Measurements from ENCODE around the gene COL21A1.
"Not testable (repeated sequence)": the region's sequence is repeated elsewhere in the genome, so short reads cannot be mapped to it uniquely, and the experiment has no call there.

COL21A1 gene

GRCh38 chr6:56246881-56247653 lies at the start of gene COL21A1:
TSS of gene COL21A1 (minus strand) at chr6:56247580. CDS start at chr6:56182618, 64,962 bp downstream.
- peak; percentile 33 for DNase-seq

DNA sequence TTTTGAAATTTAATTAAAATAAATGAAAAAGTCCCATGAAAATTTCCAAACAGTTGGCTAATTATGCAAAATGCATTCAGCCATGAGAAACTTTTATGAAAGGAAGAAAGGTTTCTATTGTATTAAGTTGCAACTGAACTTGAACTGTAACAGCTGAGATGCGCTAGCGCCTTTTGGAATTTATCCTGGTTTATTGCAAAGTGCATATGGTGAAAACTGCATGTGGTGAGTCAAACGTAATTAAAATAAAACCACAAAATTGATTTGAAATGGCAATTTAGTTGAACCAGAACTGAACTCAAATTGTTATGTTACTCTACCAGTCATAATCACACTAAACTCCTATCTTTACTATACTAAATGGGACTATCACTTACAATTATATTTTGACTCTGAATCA lies 46.4 kb upstream of the COL21A1 start:
- DNase-seq = no peak

GRCh38 chr6:56292505-56293181 lies 45.3 kb upstream of the COL21A1 start:
- DNase-seq = peak; percentile 7

DNA sequence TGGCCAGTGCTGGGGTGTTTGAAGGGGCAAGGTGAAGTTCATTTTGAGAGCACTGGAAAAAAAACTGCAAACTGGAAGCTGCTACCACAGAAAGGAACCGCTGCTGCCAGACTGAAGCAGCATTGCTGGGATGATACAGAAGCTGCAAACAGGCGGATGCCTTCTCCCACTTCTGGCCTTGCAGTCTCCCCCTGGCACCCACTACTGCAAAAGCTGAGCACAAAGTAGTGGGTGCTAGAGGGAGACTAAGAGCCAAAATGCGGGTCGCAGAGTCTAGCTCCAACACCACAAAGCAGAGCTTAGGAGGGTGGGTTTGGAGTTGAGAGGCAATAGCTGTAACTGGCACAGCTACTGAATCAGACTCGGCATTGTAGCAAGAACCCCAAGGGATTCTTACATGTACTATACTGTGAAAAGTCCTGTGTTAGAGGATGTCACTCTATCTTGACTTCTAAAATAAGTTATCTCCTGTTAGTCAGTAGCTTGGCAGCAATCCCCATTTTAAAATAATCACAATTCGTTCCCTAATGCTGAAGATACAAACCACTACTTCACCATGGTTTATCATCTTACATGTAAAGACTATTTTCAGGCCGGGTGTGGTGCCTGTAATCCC lies 44.0 kb upstream of the COL21A1 start:
- DNase-seq = no peak

DNA sequence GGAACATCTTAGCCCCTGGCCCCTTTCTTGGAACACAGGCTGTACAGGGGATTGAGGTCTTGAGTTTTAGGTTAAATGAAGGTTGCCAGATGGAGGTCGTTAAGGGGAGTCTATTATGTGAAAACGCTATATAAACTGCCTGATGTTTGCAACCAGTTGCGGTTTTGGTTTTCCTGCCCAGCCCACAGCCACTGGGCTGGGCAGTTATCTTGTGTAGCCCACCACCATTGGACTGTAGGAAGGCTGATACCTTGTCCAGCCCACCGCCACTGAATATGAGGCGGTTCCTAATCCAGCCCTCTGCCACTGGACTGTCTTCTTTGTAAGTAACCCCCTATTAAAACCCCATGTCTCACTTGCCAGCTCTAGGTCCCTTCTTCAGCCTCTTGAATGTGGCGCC lies 42.3 kb upstream of the COL21A1 start:
- no peak for DNase-seq

DNA sequence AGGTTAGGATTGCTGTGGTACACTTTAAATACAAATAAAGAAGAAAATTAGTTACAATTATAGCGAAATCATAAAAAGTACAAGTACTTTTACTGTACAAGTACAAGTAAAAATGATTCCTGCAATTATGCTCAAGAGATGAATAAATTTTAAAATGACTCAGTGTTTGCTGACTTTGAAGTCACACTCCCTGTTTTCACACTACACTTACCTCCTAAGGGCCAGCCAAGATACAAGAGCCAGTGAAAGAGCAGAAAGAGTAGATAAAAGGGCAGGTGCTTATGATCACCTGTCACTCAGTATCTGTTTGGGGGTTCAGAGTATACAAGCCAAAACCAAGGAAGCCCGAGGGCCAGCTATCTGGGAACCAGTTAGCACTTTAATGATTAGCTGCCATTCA lies 41.0 kb upstream of the COL21A1 start:
- no peak for DNase-seq

DNA sequence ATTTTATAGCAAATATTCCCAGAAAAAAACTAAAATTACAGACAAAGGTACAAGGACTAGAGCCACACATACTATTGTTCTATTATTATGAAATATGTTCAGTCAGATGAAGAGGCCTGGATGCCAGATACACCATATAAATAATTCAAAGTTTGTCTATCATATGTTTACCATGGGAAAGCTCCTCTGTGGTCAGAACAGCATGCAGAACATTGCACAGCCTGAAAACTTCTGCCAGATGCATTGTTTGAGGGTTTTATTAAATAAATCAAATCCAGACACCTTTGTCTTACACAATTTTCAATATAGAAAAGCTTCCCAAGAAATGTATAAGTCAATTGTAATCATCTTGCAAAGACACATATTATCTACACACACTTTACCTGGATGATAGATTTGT lies 35.0 kb upstream of the COL21A1 start:
- no peak for DNase-seq

DNA sequence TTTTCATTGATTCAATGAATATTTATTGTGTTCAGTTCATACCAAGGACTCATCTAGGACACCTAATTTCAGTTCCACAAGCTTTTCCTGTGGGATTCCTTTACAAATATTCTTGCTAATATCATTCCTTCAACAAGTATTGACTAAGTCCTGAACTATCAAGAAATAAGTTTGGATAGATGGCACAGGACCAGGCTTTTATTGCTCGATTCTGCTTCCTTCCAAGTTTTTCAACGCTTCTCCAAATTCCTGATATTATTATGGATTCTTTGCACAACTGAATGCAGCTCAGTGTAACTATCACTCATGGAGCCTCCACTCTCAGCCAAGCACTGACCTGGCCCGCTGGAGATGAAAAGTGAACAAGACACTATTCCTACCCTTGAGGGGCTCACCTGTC lies 32.7 kb upstream of the COL21A1 start:
- no peak for DNase-seq

GRCh38 chr6:56279331-56280080 lies 32.1 kb upstream of the COL21A1 start:
- no peak for DNase-seq

DNA sequence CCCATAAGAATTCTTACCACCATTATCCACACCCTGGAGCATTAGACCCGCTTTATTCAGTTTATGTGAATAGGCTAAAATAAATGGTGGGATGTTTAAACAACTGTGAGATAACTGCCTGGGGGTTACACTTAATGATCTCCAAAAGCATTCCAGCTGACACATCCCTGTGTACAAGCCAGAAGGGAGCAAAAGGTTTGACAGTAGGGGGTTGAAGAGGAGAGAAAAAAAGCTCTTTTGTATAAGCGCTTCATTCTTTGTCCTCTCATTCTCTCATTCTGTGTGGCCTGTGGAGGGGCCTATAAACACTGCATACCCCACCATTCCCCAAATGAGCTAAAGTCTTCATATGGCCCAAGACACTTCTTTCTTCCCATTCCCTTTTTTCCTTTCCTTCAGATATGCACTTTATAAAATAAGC lies 30.8 kb upstream of the COL21A1 start:
- no peak for DNase-seq

- no peak for DNase-seq
Observed at GRCh38 chr6:56270812-56271441, 23.5 kb upstream of the COL21A1 start.

GRCh38 chr6:56268266-56268665 lies 20.9 kb upstream of the COL21A1 start:
- no peak for DNase-seq

- no peak for DNase-seq
Observed at GRCh38 chr6:56266011-56266410, 18.6 kb upstream of the COL21A1 start.

GRCh38 chr6:56263596-56264315 lies 16.4 kb upstream of the COL21A1 start:
- DNase-seq = no peak

- DNase-seq = not testable (repeated sequence)
Observed at GRCh38 chr6:56260593-56260992, 13.2 kb upstream of the COL21A1 start.

DNA sequence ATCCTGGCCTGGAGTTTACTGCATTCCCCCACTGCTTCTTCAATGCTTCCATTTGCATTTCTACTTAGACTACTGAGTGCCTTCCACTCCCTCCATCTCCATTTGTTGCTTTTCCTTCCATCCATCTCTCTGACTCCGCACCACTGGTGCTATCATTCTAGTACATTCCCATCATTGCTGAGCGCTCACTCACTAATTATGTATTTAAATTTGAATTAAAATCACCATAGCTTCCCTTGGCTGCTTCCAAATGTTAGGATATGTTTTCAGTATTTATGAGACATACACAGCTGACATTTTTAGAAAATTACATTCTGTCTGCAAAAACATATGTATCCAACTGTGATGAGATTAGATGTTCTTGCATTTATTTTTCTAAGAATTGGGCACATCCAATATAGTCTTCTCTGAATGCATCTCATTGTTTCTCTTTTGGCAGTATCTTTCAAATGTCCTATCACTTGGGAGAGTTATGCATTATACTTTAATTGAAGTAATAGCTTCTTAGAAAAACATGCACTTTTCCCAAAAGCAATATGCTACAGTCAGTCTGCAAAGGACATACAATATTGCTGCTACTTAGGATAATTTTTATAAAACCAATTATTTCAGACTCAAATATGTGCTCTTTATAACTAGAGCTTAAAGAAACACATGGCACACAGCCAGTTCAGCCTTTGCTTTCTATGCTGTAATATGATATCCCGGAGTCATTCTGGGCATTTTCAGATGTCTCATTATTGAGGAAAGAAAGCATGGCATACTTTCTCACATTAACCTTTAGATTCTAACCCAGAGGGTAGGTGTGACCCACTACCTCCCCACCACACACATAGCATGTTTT lies 12.1 kb upstream of the COL21A1 start:
- DNase-seq = no peak

- no peak for DNase-seq
Observed at GRCh38 chr6:56255349-56255748, 8.0 kb upstream of the COL21A1 start.

DNA sequence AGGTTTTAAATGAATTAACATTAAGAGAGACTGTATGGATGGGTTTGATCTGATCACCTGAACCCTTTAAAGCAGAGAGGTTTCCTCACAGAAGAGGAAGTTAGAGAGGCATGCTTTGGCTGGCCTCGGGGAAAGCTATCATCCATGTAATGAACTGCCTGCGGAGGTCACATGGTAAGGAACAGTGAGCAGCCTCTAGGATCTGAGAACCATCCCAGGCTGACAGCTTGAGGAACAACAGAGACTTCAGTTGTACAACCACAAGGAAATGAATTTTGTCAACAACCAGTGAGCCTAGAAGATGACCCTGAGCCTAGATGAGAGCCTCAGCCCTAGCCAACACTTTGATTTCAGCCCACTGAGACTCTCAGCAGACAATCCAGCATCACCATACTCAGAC lies 2.9 kb upstream of the COL21A1 start:
- no peak for DNase-seq

DNA sequence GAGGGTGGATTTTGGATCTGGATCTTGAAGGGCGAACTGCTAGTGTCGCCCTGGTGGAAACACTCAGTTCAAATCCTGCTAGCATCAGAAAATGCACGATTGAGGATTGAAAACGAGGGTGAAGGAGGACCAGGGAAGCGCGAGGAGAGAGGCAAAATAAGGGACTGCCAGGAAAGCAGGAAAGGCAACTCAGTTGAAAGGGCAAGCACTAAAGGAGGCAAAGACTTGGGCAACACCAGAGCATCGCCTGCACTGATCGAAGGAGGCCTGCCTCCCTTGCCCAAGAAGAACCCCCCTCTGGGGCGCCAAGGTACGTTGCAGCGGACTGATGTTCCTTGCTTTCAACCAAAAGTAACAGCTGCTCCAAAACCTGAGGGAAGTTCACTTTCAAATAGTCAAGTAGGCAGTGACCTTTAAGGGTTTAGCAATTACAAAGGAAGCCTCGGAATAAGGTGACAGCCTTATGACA lies 308 bp upstream of the COL21A1 start:
- DNase-seq = no peak

- no peak for DNase-seq
Observed at GRCh38 chr6:56246541-56246880, 869 bp downstream of the COL21A1 start.

- no peak for DNase-seq
Observed at GRCh38 chr6:56245903-56246351, 1.5 kb downstream of the COL21A1 start.
